ENCODE results near the gene UTP4.

The UTP4 gene

GRCh38 chr16:69197573-69197972 lies 65.1 kb downstream of the UTP4 start:
- TF ChIP-seq, protein P1, sequence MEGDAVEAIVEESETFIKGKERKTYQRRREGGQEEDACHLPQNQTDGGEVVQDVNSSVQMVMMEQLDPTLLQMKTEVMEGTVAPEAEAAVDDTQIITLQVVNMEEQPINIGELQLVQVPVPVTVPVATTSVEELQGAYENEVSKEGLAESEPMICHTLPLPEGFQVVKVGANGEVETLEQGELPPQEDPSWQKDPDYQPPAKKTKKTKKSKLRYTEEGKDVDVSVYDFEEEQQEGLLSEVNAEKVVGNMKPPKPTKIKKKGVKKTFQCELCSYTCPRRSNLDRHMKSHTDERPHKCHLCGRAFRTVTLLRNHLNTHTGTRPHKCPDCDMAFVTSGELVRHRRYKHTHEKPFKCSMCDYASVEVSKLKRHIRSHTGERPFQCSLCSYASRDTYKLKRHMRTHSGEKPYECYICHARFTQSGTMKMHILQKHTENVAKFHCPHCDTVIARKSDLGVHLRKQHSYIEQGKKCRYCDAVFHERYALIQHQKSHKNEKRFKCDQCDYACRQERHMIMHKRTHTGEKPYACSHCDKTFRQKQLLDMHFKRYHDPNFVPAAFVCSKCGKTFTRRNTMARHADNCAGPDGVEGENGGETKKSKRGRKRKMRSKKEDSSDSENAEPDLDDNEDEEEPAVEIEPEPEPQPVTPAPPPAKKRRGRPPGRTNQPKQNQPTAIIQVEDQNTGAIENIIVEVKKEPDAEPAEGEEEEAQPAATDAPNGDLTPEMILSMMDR (conservative IDR thresholded peaks at IDR 0.05; ENCODE audit: low read depth, low read length): no peak

GRCh38 chr16:69199382-69199781 lies 66.9 kb downstream of the UTP4 start:
- H3K4me3 ChIP-seq (ENCODE audit: low read depth, low read length): no peak overlapping the region
- TF ChIP-seq, protein P1 (conservative IDR thresholded peaks at IDR 0.05; ENCODE audit: low read depth, low read length): no peak
- DNase-seq (ENCODE audit: low read depth): peak; percentile 83

More at GRCh38 chr16:69197573-69197972, 65.1 kb downstream of the UTP4 start:
- no peak for DNase-seq (ENCODE audit: low read depth)
- no peak overlapping the region for H3K4me3 ChIP-seq (ENCODE audit: low read depth, low read length)

- DNase-seq (ENCODE audit: low read depth): no peak
- TF ChIP-seq, protein P1 (conservative IDR thresholded peaks at IDR 0.05; ENCODE audit: low read depth, low read length): no peak
- no peak overlapping the region for H3K4me3 ChIP-seq (ENCODE audit: low read depth, low read length)
Measured at GRCh38 chr16:69201291-69201690, 68.8 kb downstream of the UTP4 start.

- TF ChIP-seq, protein P1 (conservative IDR thresholded peaks at IDR 0.05; ENCODE audit: low read depth, low read length): no peak
- DNase-seq (ENCODE audit: low read depth): no peak
- no peak overlapping the region for H3K4me3 ChIP-seq (ENCODE audit: low read depth, low read length)
Measured at GRCh38 chr16:69201787-69202186, 69.3 kb downstream of the UTP4 start.

GRCh38 chr16:69204172-69204571 lies 71.7 kb downstream of the UTP4 start:
- TF ChIP-seq, protein P1 (conservative IDR thresholded peaks at IDR 0.05; ENCODE audit: low read depth, low read length): no peak
- H3K4me3 ChIP-seq (ENCODE audit: low read depth, low read length): no peak overlapping the region
- no peak for DNase-seq (ENCODE audit: low read depth)

DNA sequence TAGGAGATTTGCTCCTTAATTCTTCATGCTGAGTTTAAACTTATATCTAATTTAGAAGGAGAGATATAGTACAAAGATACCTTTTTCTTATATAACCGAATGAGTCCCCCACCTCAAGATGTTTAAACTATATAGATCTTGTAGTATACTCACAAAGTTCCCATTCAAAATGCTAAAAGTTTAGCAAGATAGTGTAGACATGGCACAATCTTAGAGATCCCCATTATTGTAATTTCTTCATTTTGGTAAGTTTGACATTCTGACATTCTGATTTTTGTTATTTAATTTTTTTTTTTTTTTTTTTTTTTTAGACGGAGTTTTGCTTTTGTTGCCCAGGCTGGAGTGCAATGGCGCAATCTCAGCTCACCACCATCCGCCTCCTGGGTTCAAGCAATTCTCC lies 77.3 kb downstream of the UTP4 start:
- no peak overlapping the region for H3K4me3 ChIP-seq (ENCODE audit: low read depth, low read length)
- TF ChIP-seq, protein P1 (conservative IDR thresholded peaks at IDR 0.05; ENCODE audit: low read depth, low read length): no peak
- DNase-seq (ENCODE audit: low read depth): no peak

DNA sequence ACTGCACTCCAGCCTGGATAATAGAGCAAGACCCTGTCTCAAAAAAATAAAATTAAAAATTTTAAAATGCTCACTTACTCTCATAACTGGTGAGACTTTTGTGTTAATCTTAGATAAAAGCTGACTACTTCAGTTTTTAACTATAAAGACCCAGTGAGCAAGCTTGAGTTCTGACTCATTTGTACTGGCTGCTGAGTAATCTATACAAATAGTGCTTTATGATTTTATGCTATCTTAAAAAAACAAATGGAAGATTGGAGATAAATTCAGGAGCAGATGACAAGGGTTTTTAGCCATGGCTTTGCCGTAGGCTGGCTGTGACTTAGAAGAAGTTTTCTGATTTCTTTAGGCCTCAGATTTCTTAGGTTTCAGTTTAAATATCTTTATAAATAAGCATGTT lies 85.0 kb downstream of the UTP4 start:
- TF ChIP-seq, protein P1 (conservative IDR thresholded peaks at IDR 0.05; ENCODE audit: low read depth, low read length): no peak
- peak; percentile 56 for DNase-seq (ENCODE audit: low read depth)
- H3K4me3 ChIP-seq (ENCODE audit: low read depth, low read length): no peak overlapping the region
